ENCODE results near the gene CDYL2.
"Not testable (repeated sequence)": the region's sequence is repeated elsewhere in the genome, so short reads cannot be mapped to it uniquely, and the experiment has no call there.

Gene CDYL2

GRCh38 chr16:80669673-80670072 is 134.7 kb downstream of the CDYL2 start:
- no peak for DNase-seq (ENCODE audit: low spot score)

GRCh38 chr16:80667925-80668324 is 136.5 kb downstream of the CDYL2 start:
- DNase-seq (ENCODE audit: low spot score), result no peak

GRCh38 chr16:80667251-80667560 is 137.2 kb downstream of the CDYL2 start:
- DNase-seq (ENCODE audit: low spot score), result no peak

- DNase-seq (ENCODE audit: low spot score), result no peak
Measured at GRCh38 chr16:80666378-80667250, 137.8 kb downstream of the CDYL2 start.

GRCh38 chr16:80665356-80665755 is 139.0 kb downstream of the CDYL2 start:
- DNase-seq (ENCODE audit: low spot score), result no peak

- DNase-seq (ENCODE audit: low spot score), result no peak
Measured at GRCh38 chr16:80664786-80665185, 139.6 kb downstream of the CDYL2 start.

GRCh38 chr16:80664226-80664625 is 140.2 kb downstream of the CDYL2 start:
- no peak for DNase-seq (ENCODE audit: low spot score)

GRCh38 chr16:80663078-80663477 is 141.3 kb downstream of the CDYL2 start:
- DNase-seq (ENCODE audit: low spot score), result no peak

- DNase-seq (ENCODE audit: low spot score), result no peak
Measured at GRCh38 chr16:80659865-80660264, 144.5 kb downstream of the CDYL2 start.

- no peak for DNase-seq (ENCODE audit: low spot score)
Measured at GRCh38 chr16:80656711-80657150, 147.7 kb downstream of the CDYL2 start.

- no peak for DNase-seq (ENCODE audit: low spot score)
Measured at GRCh38 chr16:80656161-80656560, 148.2 kb downstream of the CDYL2 start.

GRCh38 chr16:80655751-80656150 is 148.6 kb downstream of the CDYL2 start:
- no peak for DNase-seq (ENCODE audit: low spot score)

- no peak for DNase-seq (ENCODE audit: low spot score)
Measured at GRCh38 chr16:80654094-80654862, 150.1 kb downstream of the CDYL2 start.

GRCh38 chr16:80652441-80652840 is 152.0 kb downstream of the CDYL2 start:
- no peak for DNase-seq (ENCODE audit: low spot score)

GRCh38 chr16:80650281-80650680 is 154.1 kb downstream of the CDYL2 start:
- DNase-seq (ENCODE audit: low spot score), result not testable (repeated sequence)

- DNase-seq (ENCODE audit: low spot score), result no peak
Measured at GRCh38 chr16:80640316-80640715, 164.1 kb downstream of the CDYL2 start.

- no peak for DNase-seq (ENCODE audit: low spot score)
Measured at GRCh38 chr16:80639636-80640035, 164.8 kb downstream of the CDYL2 start.

- DNase-seq (ENCODE audit: low spot score), result no peak
Measured at GRCh38 chr16:80637621-80638020, 166.8 kb downstream of the CDYL2 start.

GRCh38 chr16:80631581-80631980 is 172.8 kb downstream of the CDYL2 start:
- DNase-seq (ENCODE audit: low spot score), result no peak

- DNase-seq (ENCODE audit: low spot score), result no peak
Measured at GRCh38 chr16:80628254-80628653, 176.1 kb downstream of the CDYL2 start.

GRCh38 chr16:80627108-80627507 is 177.3 kb downstream of the CDYL2 start:
- DNase-seq (ENCODE audit: low spot score), result no peak

- DNase-seq (ENCODE audit: low spot score), result no peak
Measured at GRCh38 chr16:80623376-80623775, 181.0 kb downstream of the CDYL2 start.

- DNase-seq (ENCODE audit: low spot score), result no peak
Measured at GRCh38 chr16:80622007-80622406, 182.4 kb downstream of the CDYL2 start.
